Thymus (tissue), 11 donors: ENCODE data around the gene TAS1R3. TPM values are rescaled to one million over a fixed set of nuclear protein-coding genes. Genes with fewer than 3 reads are reported as not detected.
A peak's percentile ranks its signal among the peaks of the same experiment; 100 is the strongest.

Source experiments
- DNase-seq, 9 donors: peaks; one replicate each; pipeline ENCODE4 v3.0.0-alpha.2; 2013; ENCODE audit warnings: low spot score in 9 of 9, low read depth in 6 of 9, missing footprints in 1 of 9
- H3K27ac ChIP-seq, 2 donors: one replicate each; pipeline ENCODE4 v1.5.1; 2013; ENCODE audit warnings: control low read depth in 1 of 2, low read depth in 1 of 2, low read length in 1 of 2, mild to moderate bottlenecking in 1 of 2, moderate library complexity in 1 of 2
- H3K27me3 ChIP-seq, 2 donors: one replicate each; pipeline ENCODE4 v1.5.1; 2013; ENCODE audit warnings: low read length in 1 of 2; ENCODE audit not compliant: control insufficient read depth in 2 of 2, insufficient read depth in 1 of 2
- H3K36me3 ChIP-seq, 2 donors: one replicate each; pipeline ENCODE4 v1.5.1; 2013; ENCODE audit warnings: low read length in 1 of 2, mild to moderate bottlenecking in 1 of 2, moderate library complexity in 1 of 2; ENCODE audit not compliant: control insufficient read depth in 2 of 2, insufficient read depth in 2 of 2
- H3K4me1 ChIP-seq, 2 donors: one replicate each; pipeline ENCODE4 v1.5.1; 2013; ENCODE audit warnings: low read length in 2 of 2; ENCODE audit not compliant: control insufficient read depth in 2 of 2, insufficient read depth in 2 of 2
- H3K4me3 ChIP-seq, 2 donors: one replicate each; pipeline ENCODE4 v1.5.1; 2013; ENCODE audit warnings: low read length in 2 of 2, control low read depth in 1 of 2, mild to moderate bottlenecking in 1 of 2
- H3K9me3 ChIP-seq, 2 donors: one replicate each; pipeline ENCODE4 v1.5.1; 2013; ENCODE audit warnings: low read length in 1 of 2, mild to moderate bottlenecking in 1 of 2; ENCODE audit not compliant: control insufficient read depth in 2 of 2, insufficient read depth in 1 of 2
- WGBS: extraction: QIAGEN DNeasy Blood & Tissue Kit; methylation state at CpG from one replicate; pipeline ENCODE4 v1.1.7; 2013; 5-methylcytosine and 5-hydroxymethylcytosine counted together
- polyA plus RNA-seq: library from polyadenylated mRNA; stranded (reverse); fragments of 200-250 nt; gene quantifications from one replicate; pipeline ENCODE4 v1.2.3, GENCODE V29; 2013
- total RNA-seq: library from RNA; stranded (reverse); fragments of 120-200 nt; gene quantifications from one replicate; pipeline ENCODE4 v1.2.4, GENCODE V29; 2013
- donor health status: healthy.

The TAS1R3 gene
- total and polyA plus RNA-seq, 2 donors = 0.19 to 0.37 TPM

DNA sequence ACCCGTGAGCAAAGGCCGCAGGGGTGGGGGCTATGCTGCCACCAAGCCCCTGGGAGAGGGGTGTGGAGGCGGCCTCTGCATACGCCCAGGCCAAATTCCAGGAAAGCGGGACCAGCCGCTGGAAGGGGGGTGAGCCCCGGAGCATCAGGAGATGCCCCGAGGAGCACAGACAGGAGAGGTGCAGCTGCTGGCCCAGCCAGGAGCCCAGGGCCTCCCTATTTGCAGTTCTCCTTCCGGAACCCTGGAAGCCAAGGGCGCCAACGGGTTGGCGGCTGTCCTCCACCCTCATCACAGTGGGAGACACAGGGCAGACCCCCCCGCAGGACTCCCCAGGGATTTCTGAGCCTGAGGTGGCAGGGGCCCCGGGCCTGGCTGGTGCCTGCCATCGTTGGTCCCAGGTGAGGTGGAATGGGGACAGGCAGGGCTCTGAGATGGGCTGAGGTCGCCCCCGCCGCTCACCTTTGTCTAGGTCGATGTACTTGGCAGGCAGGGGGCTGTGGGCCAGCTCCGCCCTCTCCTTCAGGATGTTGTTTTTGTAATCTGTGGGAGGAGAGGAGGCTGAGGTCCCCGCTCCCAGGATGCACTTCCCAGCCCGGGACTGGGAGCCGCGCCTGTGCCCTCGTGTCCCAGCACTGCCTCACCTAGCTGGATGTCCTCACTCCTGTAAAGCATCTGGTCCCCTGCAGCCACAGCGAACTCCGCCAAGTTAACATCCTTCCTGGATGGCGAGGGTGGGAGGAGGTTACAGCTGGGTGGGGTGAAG, 22.5 kb downstream of the TAS1R3 start:
- H3K9me3 ChIP-seq = peaks cover 0 to 4% of the 10 kb centered on the region in 2 donors
- DNase-seq = no peak
- no peaks in the 10 kb centered on the region for H3K36me3 ChIP-seq
- H3K27ac ChIP-seq = no peak overlapping the region
- H3K4me3 ChIP-seq = no peak overlapping the region
- peaks cover 0 to 11% of the 10 kb centered on the region in 2 donors for H3K4me1 ChIP-seq
- H3K27me3 ChIP-seq = peaks cover 70 to 75% of the 10 kb centered on the region in 2 donors
- 27% methylated on average over 28 of the region's 28 CpGs for WGBS

DNA sequence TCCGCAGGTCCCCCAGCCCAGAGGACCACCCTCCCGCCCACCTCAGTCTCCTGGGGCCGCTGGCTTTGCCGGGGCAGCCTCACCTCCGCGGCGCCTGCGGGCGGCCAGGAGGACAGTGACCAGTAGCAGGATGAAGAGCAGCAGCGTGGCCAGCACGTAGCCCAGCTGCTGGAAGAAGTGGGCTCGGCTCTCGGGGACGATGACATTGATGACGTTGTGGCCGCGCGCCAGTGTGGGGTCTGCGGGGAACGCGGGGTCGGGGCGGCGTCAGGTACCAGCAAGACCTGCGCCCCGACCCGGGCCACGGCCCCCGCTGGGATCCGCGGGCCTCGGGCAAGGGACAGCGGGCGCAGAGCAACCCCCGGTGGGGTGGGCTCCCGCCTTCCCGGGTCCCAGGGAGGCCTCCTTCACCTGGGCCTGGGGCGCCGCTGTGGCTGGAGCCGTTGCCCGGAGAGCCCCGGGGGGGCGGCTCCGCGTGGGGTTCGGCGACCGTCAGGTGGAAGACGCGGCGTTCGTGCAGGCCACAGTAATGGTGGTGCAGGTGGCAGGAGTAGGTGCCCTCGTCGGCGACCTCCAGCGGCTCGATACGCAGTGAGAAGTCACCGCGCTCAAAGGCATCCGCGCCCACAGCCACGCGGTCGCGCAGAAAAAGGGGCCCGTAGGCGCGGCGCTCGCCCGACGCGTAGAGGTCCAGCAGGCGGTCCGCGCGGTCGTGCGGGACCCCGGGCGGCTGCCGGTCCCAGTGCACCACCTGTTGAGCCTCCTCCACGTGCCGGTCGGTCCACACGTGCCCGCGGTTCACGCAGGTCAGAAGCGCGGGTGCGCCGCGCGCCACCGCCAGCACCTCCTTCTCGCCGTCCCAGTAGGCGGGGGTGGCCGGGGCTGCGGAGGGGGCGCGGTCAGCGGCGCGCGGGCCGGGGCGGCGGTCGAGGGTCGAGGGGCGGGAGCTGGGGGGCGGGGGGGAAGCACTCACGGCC, 23.5 kb downstream of the TAS1R3 start:
- H3K36me3 ChIP-seq = no peaks in the 10 kb centered on the region
- DNase-seq = no peak
- no peak overlapping the region for H3K27ac ChIP-seq
- H3K27me3 ChIP-seq = peaks cover 75 to 83% of the 10 kb centered on the region in 2 donors
- peaks cover 0 to 20% of the 10 kb centered on the region in 2 donors for H3K4me1 ChIP-seq
- H3K9me3 ChIP-seq = peaks cover 0 to 4% of the 10 kb centered on the region in 2 donors
- no peak overlapping the region for H3K4me3 ChIP-seq
- 9% methylated on average over 116 of the region's 116 CpGs for WGBS

DNA sequence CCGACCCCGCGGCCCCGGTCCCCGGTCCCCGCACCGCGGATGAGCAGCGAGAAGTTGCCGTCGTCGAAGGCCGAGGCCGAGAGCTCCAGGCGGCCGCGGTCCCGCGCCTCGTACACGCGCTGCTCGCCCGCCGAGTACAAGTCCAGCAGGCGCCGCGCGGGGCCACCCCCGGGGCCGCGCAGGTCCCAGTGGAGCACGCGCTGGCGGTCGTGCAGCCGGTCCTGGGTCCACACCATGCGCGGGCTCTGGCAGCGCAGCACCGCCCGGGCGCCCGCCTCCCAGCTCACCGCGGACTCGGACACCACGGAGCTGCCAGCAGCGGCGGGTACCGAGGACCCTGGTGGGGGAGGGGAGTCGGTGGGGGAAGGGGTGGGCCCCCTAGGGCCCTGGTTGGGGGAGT, 24.3 kb downstream of the TAS1R3 start:
- H3K4me1 ChIP-seq = peaks cover 0 to 20% of the 10 kb centered on the region in 2 donors
- no peaks in the 10 kb centered on the region for H3K36me3 ChIP-seq
- no peak for DNase-seq
- H3K27me3 ChIP-seq = peaks cover 81 to 91% of the 10 kb centered on the region in 2 donors
- 5% methylated on average over 52 of the region's 52 CpGs for WGBS
- no peak overlapping the region for H3K4me3 ChIP-seq
- H3K27ac ChIP-seq = no peak overlapping the region
- peaks cover 0 to 4% of the 10 kb centered on the region in 2 donors for H3K9me3 ChIP-seq

DNA sequence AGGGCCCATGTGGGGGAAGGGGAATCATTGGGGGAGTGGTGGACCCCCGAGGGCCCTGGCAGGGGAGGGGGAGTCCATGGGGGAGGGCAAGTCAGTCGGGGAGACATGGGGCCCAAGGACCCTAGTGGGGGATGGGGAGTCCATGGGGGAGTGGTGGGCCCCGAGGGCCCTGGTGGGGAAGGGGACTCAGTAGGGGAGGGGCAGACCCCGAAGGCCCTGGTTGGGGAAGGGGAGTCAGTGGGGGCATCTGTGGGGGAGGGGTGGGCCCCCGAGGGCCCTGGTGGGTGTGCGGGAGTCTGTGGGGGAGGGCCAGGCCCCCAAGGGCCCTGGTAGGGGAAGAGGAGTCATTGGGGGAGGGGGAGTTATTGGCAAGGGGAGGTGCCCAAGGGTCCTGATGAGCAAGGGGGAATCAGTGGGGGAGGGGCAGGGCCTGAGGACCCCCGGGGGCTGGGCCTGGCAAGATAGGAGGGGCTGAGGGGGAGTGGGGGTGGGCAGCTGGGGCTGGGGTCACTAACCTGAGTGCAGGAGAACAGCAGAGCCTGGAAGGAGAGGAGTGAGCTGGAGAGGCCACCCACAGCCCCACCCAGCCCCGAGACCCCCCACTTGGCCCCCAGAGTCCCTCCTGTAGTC, 25.2 kb downstream of the TAS1R3 start:
- H3K27ac ChIP-seq = no peak overlapping the region
- WGBS = 64% methylated on average over 8 of the region's 8 CpGs
- H3K27me3 ChIP-seq = peaks cover 83 to 99% of the 10 kb centered on the region in 2 donors
- peaks cover 0 to 20% of the 10 kb centered on the region in 2 donors for H3K4me1 ChIP-seq
- H3K4me3 ChIP-seq = no peak overlapping the region
- peaks cover 0 to 4% of the 10 kb centered on the region in 2 donors for H3K9me3 ChIP-seq
- H3K36me3 ChIP-seq = no peaks in the 10 kb centered on the region
- no peak for DNase-seq

DNA sequence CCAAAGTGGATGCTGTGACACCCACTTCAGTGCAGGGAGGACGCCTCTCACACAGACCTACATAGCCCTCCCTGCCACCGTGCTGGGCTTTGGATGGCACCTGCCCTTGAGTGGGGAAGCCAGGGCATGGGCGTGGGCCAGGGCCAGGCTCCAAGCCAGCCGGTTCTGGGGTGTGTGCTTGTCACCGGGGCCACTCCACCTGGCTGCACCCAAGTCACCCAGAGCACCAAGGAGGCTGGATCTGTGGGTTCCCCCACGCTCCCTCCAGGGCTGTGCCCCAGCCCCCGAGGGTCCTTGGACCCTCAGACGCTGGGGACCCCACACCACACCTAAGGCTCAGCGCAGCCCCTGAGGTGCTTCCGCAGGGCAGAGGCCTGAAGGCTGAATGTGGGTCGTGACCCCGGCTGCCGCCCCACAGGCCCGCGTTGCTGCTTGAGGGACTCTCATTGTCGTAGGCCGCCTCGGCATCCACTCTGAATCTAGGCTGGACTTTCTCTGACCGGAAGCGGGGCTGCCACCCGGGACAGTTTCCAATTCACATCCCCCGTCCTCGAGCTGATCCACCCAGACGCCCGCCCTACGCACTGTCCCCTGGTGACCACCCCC, 25.8 kb downstream of the TAS1R3 start:
- DNase-seq = no peak
- Histone ChIP-seq H3K27me3 (peaks cover 84 to 99% of the 10 kb centered on the region in 2 donors), H3K4me1 (peaks cover 0 to 20% of the 10 kb centered on the region in 2 donors)

DNA sequence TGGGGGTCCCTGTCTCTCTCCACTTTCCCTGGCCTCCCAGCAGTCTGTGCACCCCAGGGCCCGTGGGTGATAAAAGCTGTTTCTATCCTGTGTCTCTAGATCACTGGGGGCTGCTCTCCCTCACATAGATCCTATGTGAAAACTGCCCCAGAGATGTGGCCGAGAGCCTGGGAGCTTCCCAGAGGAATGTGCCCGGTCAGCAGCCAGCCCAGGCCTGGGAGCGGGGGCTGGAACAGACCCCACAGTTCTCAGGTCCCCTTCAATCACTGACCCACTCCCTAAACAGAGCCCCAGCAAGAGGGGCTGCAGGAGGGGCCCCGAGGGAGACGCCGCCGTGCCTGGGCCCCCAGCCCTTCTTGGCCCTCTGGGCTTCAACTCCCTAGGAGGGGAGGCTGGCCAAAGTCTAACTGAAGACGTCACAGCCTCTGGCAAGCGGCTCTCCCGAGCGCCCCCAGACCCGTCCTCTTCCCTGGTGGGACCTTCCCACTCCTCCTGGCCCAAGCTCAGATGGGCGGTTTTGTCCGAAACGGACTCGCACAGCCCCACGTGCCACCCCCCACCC, 26.9 kb downstream of the TAS1R3 start:
- peaks cover 0 to 2% of the 10 kb centered on the region in 2 donors for H3K9me3 ChIP-seq
- no peak overlapping the region for H3K27ac ChIP-seq
- WGBS = 28% methylated on average over 18 of the region's 18 CpGs
- no peak overlapping the region for H3K4me3 ChIP-seq
- H3K4me1 ChIP-seq = peaks cover 0 to 20% of the 10 kb centered on the region in 2 donors
- H3K27me3 ChIP-seq = peaks cover 75 to 93% of the 10 kb centered on the region in 2 donors
- DNase-seq = no peak
- H3K36me3 ChIP-seq = no peaks in the 10 kb centered on the region

More for the DNA sequence above, 25.8 kb downstream of the TAS1R3 start:
- Histone ChIP-seq H3K4me3 (no peak overlapping the region), H3K36me3 (no peaks in the 10 kb centered on the region), H3K9me3 (peaks cover 0 to 4% of the 10 kb centered on the region in 2 donors), H3K27ac (no peak overlapping the region)
- WGBS = 81% methylated on average over 26 of the region's 26 CpGs

DNA sequence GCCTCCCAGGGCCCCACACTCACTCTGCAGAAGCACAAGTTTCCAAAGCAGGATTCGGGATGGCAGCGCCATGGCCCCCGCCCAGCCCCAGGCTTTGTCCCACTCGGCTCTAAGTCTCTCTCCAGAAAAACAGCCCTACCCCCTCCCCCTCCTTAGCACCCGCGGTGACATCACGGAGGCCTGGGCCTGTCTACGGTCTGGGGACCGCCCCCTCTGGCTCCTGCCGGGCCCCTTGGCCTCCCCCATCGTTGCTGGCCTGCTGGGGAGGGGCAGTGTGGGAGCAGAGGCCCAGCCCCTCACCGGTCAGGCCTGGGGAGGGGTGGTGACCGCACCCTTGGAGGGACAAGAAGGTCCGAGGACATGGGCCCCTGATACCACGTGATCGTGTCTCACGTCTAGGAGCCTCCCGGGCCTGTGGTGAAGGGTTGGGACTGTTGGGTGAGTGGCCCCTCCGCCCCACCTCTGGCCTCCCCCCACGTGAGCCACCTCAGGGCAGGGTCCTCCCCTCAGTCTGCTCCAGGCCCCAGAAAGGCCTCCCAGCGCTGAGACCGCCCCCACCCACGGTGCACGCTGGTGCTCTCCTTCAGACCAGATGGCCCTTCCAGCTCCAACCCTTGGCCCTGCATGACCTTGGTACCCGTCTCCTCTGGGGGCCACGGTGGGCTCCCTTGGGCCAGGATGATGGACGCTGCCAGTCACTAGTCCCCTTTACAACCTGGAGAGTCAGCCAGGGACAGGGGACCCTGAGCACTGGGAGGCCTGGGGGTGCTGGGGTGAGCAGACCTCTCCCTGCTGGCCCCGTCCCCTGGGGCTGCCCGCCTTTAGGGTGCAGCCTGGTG, 27.6 kb downstream of the TAS1R3 start, which contains the start of gene MXRA8:
Gene MXRA8 (minus strand): TSS at position 123 of the 839 bp plus-strand sequence. CDS start 51 bp downstream, at position 72.
- peaks cover 68 to 89% of the 10 kb centered on the region in 2 donors for H3K27me3 ChIP-seq
- peaks cover 0 to 16% of the 10 kb centered on the region in 2 donors for H3K4me1 ChIP-seq
- H3K4me3 ChIP-seq = no peak within 1 kb of the TSS
- peaks cover 0 to 2% of the 10 kb centered on the region in 2 donors for H3K9me3 ChIP-seq
- DNase-seq = no peak
- no peaks in the 10 kb centered on the region for H3K36me3 ChIP-seq
- peak within 1 kb of the TSS in 1 of 2 donors; percentile 11 for H3K27ac ChIP-seq
- WGBS = 38% methylated on average over 29 of the region's 29 CpGs
